Erythroblast (primary cell): Measurements from ENCODE around the gene NEK2.

ENCODE experiments used
- GATA1 ChIP-seq: IDR thresholded peaks from 2 replicates; pipeline ENCODE4 v1.6.1; 2011; ENCODE audit warnings: low read depth, mild to moderate bottlenecking, control low read depth, low read length, moderate library complexity
- POLR2A ChIP-seq: IDR thresholded peaks from 2 replicates; pipeline ENCODE4 v1.6.1; 2011; ENCODE audit warnings: mild to moderate bottlenecking, low read length

- TF ChIP-seq POLR2A (no peak), GATA1 (no peak)
Observed at GRCh38 chr1:211654838-211655787, 20.3 kb downstream of the NEK2 start.
